Measurements from ENCODE around the gene FMR1.

FMR1 gene

GRCh38 chrX:147911192-147912022 lies at the start of gene FMR1:
FMR1 (plus strand) TSS chrX:147911919; CDS start chrX:147912180, 261 bp downstream.
- peak; percentile 70 for DNase-seq (ENCODE audit: low spot score)

- no peak for DNase-seq (ENCODE audit: low spot score)
These were observed 35.7 kb upstream of the FMR1 start for GRCh38 chrX:147875866-147876596.

GRCh38 chrX:147876849-147877646 lies 34.7 kb upstream of the FMR1 start:
- DNase-seq (ENCODE audit: low spot score): no peak

- DNase-seq (ENCODE audit: low spot score): no peak
These were observed 34.0 kb upstream of the FMR1 start for GRCh38 chrX:147877726-147878125.

- DNase-seq (ENCODE audit: low spot score): no peak
These were observed 26.8 kb upstream of the FMR1 start for GRCh38 chrX:147884958-147885357.

GRCh38 chrX:147890756-147891155 lies 21.0 kb upstream of the FMR1 start:
- DNase-seq (ENCODE audit: low spot score): no peak

GRCh38 chrX:147891896-147892295 lies 19.8 kb upstream of the FMR1 start:
- no peak for DNase-seq (ENCODE audit: low spot score)

GRCh38 chrX:147893741-147894140 lies 18.0 kb upstream of the FMR1 start:
- DNase-seq (ENCODE audit: low spot score): no peak

GRCh38 chrX:147894366-147894963 lies 17.3 kb upstream of the FMR1 start:
- DNase-seq (ENCODE audit: low spot score): no peak

GRCh38 chrX:147897117-147897516 lies 14.6 kb upstream of the FMR1 start:
- DNase-seq (ENCODE audit: low spot score): no peak

GRCh38 chrX:147898951-147899350 lies 12.8 kb upstream of the FMR1 start:
- no peak for DNase-seq (ENCODE audit: low spot score)

- no peak for DNase-seq (ENCODE audit: low spot score)
These were observed 12.2 kb upstream of the FMR1 start for GRCh38 chrX:147899379-147900114.

GRCh38 chrX:147900349-147900748 lies 11.4 kb upstream of the FMR1 start:
- DNase-seq (ENCODE audit: low spot score): no peak

GRCh38 chrX:147901461-147902126 lies 10.1 kb upstream of the FMR1 start:
- no peak for DNase-seq (ENCODE audit: low spot score)

GRCh38 chrX:147902270-147902669 lies 9.4 kb upstream of the FMR1 start:
- DNase-seq (ENCODE audit: low spot score): no peak

- DNase-seq (ENCODE audit: low spot score): no peak
These were observed 3.6 kb upstream of the FMR1 start for GRCh38 chrX:147908106-147908505.

- no peak for DNase-seq (ENCODE audit: low spot score)
These were observed 1.1 kb upstream of the FMR1 start for GRCh38 chrX:147910607-147911006.

GRCh38 chrX:147912093-147912801 lies 528 bp downstream of the FMR1 start:
- DNase-seq (ENCODE audit: low spot score): peak; percentile 9

GRCh38 chrX:147913570-147913969 lies 1.9 kb downstream of the FMR1 start:
- DNase-seq (ENCODE audit: low spot score): no peak

GRCh38 chrX:147914591-147914990 lies 2.9 kb downstream of the FMR1 start:
- DNase-seq (ENCODE audit: low spot score): no peak

All from kidney capillary endothelial cell (primary cell).